HG03060 (cell line): ENCODE data around the gene SSBP3.

Experiments
- ATAC-seq: cut with Tn5 transposase; IDR thresholded peaks from one replicate; pipeline ENCODE4 v1.9.1; 2021; ENCODE audit warnings: low read depth, moderate number of reproducible peaks; ENCODE audit not compliant: unreplicated experiment

Gene SSBP3

GRCh38 chr1:54312796-54313316 lies 93.3 kb downstream of the SSBP3 start:
- ATAC-seq = no peak

- no peak for ATAC-seq
Observed at GRCh38 chr1:54311506-54311905, 94.7 kb downstream of the SSBP3 start.

GRCh38 chr1:54310439-54311328 lies 95.5 kb downstream of the SSBP3 start:
- ATAC-seq = no peak

- no peak for ATAC-seq
Observed at GRCh38 chr1:54309631-54310366, 96.4 kb downstream of the SSBP3 start.

- no peak for ATAC-seq
Observed at GRCh38 chr1:54307305-54307704, 98.9 kb downstream of the SSBP3 start.

GRCh38 chr1:54305906-54306514 lies 100.2 kb downstream of the SSBP3 start:
- no peak for ATAC-seq

- ATAC-seq = no peak
Observed at GRCh38 chr1:54304518-54304917, 101.7 kb downstream of the SSBP3 start.

- no peak for ATAC-seq
Observed at GRCh38 chr1:54302951-54303843, 103.0 kb downstream of the SSBP3 start.

- no peak for ATAC-seq
Observed at GRCh38 chr1:54302549-54302948, 103.6 kb downstream of the SSBP3 start.

- no peak for ATAC-seq
Observed at GRCh38 chr1:54301497-54301896, 104.7 kb downstream of the SSBP3 start.

- no peak for ATAC-seq
Observed at GRCh38 chr1:54300401-54300800, 105.8 kb downstream of the SSBP3 start.

- ATAC-seq = no peak
Observed at GRCh38 chr1:54299037-54299436, 107.2 kb downstream of the SSBP3 start.

- no peak for ATAC-seq
Observed at GRCh38 chr1:54298284-54299033, 107.7 kb downstream of the SSBP3 start.

GRCh38 chr1:54297596-54298283 lies 108.5 kb downstream of the SSBP3 start:
- no peak for ATAC-seq

- ATAC-seq = no peak
Observed at GRCh38 chr1:54296666-54297065, 109.5 kb downstream of the SSBP3 start.

GRCh38 chr1:54294887-54295286 lies 111.3 kb downstream of the SSBP3 start:
- no peak for ATAC-seq

GRCh38 chr1:54292002-54292911 lies 113.9 kb downstream of the SSBP3 start:
- ATAC-seq = no peak
